ENCODE measurements around the gene PDCD6IP. TPM values are rescaled to one million over a fixed set of nuclear protein-coding genes. Genes with fewer than 3 reads are reported as not detected.

The PDCD6IP gene
- total RNA-seq, 2 donors from 2014 or later = 120 to 134 TPM

GRCh38 chr3:33884701-33885100 lies 86.3 kb downstream of the PDCD6IP start:
- Mint-ChIP-seq H3K4me3 (no peak overlapping the region), H3K27ac (no peak overlapping the region), H3K27me3 (ENCODE audit: insufficient read depth) (peaks cover 6% of the 10 kb centered on the region), H3K9me3 (no peaks in the 10 kb centered on the region), H3K4me1 (peaks cover 11% of the 10 kb centered on the region), H3K36me3 (ENCODE audit: low read depth) (no peaks in the 10 kb centered on the region)
- Histone ChIP-seq H3K4me1 (ENCODE audit: control insufficient read depth, insufficient read depth, low read length) (no peaks in the 10 kb centered on the region), H3K9ac (ENCODE audit: extremely low read depth, low read length, poor library complexity, severe bottlenecking) (no peak overlapping the region), H3K36me3 (ENCODE audit: control insufficient read depth, insufficient read depth, low read length) (no peaks in the 10 kb centered on the region), H3K4me3 (ENCODE audit: low read length) (no peak overlapping the region), H3K9me3 (ENCODE audit: control insufficient read depth, low read length) (no peaks in the 10 kb centered on the region), H3K27me3 (ENCODE audit: control insufficient read depth, insufficient read depth, low read length, poor library complexity, severe bottlenecking) (no peaks in the 10 kb centered on the region), H3K27ac (ENCODE audit: low read depth, low read length) (no peak overlapping the region)
- no peak for DNase-seq
- 91 to 92% methylated on average over 4 to 5 of the region's 5 CpGs for WGBS, 2 experiments (ENCODE audit: insufficient coverage in 1 of 2, insufficient read length in 1 of 2)
- no peak for TF ChIP-seq CTCF (conservative IDR thresholded peaks at IDR 0.05)

- WGBS, 2 experiments (ENCODE audit: insufficient coverage in 1 of 2, insufficient read length in 1 of 2) = 74 to 81% methylated on average over 3 to 6 of the region's 6 CpGs
- H3K27ac Mint-ChIP-seq = no peak overlapping the region
- DNase-seq = no peak
- no peak for TF ChIP-seq CTCF (conservative IDR thresholded peaks at IDR 0.05)
- Histone ChIP-seq H3K27ac (ENCODE audit: low read depth, low read length) (no peak overlapping the region), H3K27me3 (ENCODE audit: control insufficient read depth, insufficient read depth, low read length, poor library complexity, severe bottlenecking) (no peaks in the 10 kb centered on the region), H3K9me3 (ENCODE audit: control insufficient read depth, low read length) (no peaks in the 10 kb centered on the region), H3K9ac (ENCODE audit: extremely low read depth, low read length, poor library complexity, severe bottlenecking) (no peak overlapping the region), H3K4me3 (ENCODE audit: low read length) (no peak overlapping the region), H3K4me1 (ENCODE audit: control insufficient read depth, insufficient read depth, low read length) (no peaks in the 10 kb centered on the region), H3K36me3 (ENCODE audit: control insufficient read depth, insufficient read depth, low read length) (no peaks in the 10 kb centered on the region)
- H3K4me1 Mint-ChIP-seq = peaks cover 4% of the 10 kb centered on the region
- no peaks in the 10 kb centered on the region for H3K9me3 Mint-ChIP-seq
- H3K4me3 Mint-ChIP-seq = no peak overlapping the region
- no peaks in the 10 kb centered on the region for H3K36me3 Mint-ChIP-seq (ENCODE audit: low read depth)
- H3K27me3 Mint-ChIP-seq (ENCODE audit: insufficient read depth) = peaks cover 6% of the 10 kb centered on the region
Measured at GRCh38 chr3:33885496-33885895, 87.1 kb downstream of the PDCD6IP start.

GRCh38 chr3:33886015-33886414 lies 87.6 kb downstream of the PDCD6IP start:
- no peak overlapping the region for H3K27ac Mint-ChIP-seq
- Histone ChIP-seq H3K36me3 (ENCODE audit: control insufficient read depth, insufficient read depth, low read length) (no peaks in the 10 kb centered on the region), H3K9ac (ENCODE audit: extremely low read depth, low read length, poor library complexity, severe bottlenecking) (no peak overlapping the region), H3K27me3 (ENCODE audit: control insufficient read depth, insufficient read depth, low read length, poor library complexity, severe bottlenecking) (no peaks in the 10 kb centered on the region), H3K4me3 (ENCODE audit: low read length) (no peak overlapping the region), H3K27ac (ENCODE audit: low read depth, low read length) (no peak overlapping the region), H3K4me1 (ENCODE audit: control insufficient read depth, insufficient read depth, low read length) (no peaks in the 10 kb centered on the region), H3K9me3 (ENCODE audit: control insufficient read depth, low read length) (no peaks in the 10 kb centered on the region)
- peaks cover 4% of the 10 kb centered on the region for H3K4me1 Mint-ChIP-seq
- no peak for DNase-seq
- H3K36me3 Mint-ChIP-seq (ENCODE audit: low read depth) = no peaks in the 10 kb centered on the region
- 89 to 97% methylated on average over 2 of the region's 2 CpGs for WGBS, 2 experiments (ENCODE audit: insufficient coverage in 1 of 2, insufficient read length in 1 of 2)
- no peak overlapping the region for H3K4me3 Mint-ChIP-seq
- TF ChIP-seq CTCF (conservative IDR thresholded peaks at IDR 0.05) = no peak
- H3K27me3 Mint-ChIP-seq (ENCODE audit: insufficient read depth) = peaks cover 6% of the 10 kb centered on the region
- no peaks in the 10 kb centered on the region for H3K9me3 Mint-ChIP-seq
